Kidney (tissue), 14 donors: ENCODE measurements around the gene AGER. TPM values are rescaled to one million over a fixed set of nuclear protein-coding genes. Genes with fewer than 3 reads are reported as not detected.

Experiments used
- DNase-seq, 5 donors: peaks; one replicate each; pipeline ENCODE4 v3.0.0-alpha.2; 2013 to 2020
- FAIRE-seq: peaks from 2 replicates; lab custom pipeline; 2012; peaks lifted over from hg19 to GRCh38; lab: Jason Lieb, UNC
- H3K27ac ChIP-seq, 2 donors: one replicate each; pipeline ENCODE4 v1.7.0; 2013; ENCODE audit warnings: low read depth in 2 of 2, low read length in 2 of 2, inconsistent platforms in 1 of 2
- H3K27me3 ChIP-seq: one replicate; pipeline ENCODE4 v1.7.1; 2013; ENCODE audit warnings: low read length, inconsistent platforms; ENCODE audit not compliant: control insufficient read depth, insufficient read depth
- H3K36me3 ChIP-seq, 3 donors: one replicate each; pipeline versions ENCODE4 v1.7.0 to v1.7.1; 2013; ENCODE audit warnings: low read length in 3 of 3, control low read depth in 1 of 3, inconsistent platforms in 1 of 3; ENCODE audit not compliant: insufficient read depth in 3 of 3, control insufficient read depth in 2 of 3
- H3K4me1 ChIP-seq, 3 donors: one replicate each; pipeline versions ENCODE4 v1.7.0 to v1.7.1; 2013; ENCODE audit warnings: low read length in 3 of 3, inconsistent platforms in 1 of 3, low read depth in 1 of 3; ENCODE audit not compliant: control insufficient read depth in 2 of 3, insufficient read depth in 2 of 3
- H3K4me3 ChIP-seq, 3 donors: one replicate each; pipeline versions ENCODE4 v1.7.0 to v1.8.1; 2013; ENCODE audit warnings: low read length in 3 of 3, control low read depth in 1 of 3, inconsistent platforms in 1 of 3
- H3K9ac ChIP-seq, 3 donors: one replicate each; pipeline versions ENCODE4 v1.7.0 to v1.7.1; 2013; ENCODE audit warnings: low read length in 3 of 3, control low read depth in 1 of 3, inconsistent platforms in 1 of 3
- H3K9me3 ChIP-seq, 3 donors: one replicate each; pipeline versions ENCODE4 v1.7.0 to v1.7.1; 2013; ENCODE audit warnings: low read length in 3 of 3, control low read depth in 1 of 3, inconsistent platforms in 1 of 3; ENCODE audit not compliant: control insufficient read depth in 2 of 3, insufficient read depth in 1 of 3
- intact Hi-C: fragments of 100-400 bp; cut with DNase I; formaldehyde crosslinking; loops from one replicate; pipeline ENCODE4 v1.11.1; 2022
- microRNA-seq: library from miRNA; unstranded; fragments of <30 nt; microRNA quantifications from one replicate; pipeline ENCODE4 v1.2.0, GENCODE V29; 2020
- polyA plus RNA-seq: library from polyadenylated mRNA; stranded (reverse); fragments of 350-450 nt; fragmentation: Illumina TruSeq; extraction: RNeasy Lipid Tissue Mini Kit (QIAGEN cat#74804); gene quantifications from one replicate; pipeline ENCODE4 v1.2.3, GENCODE V29; 2014; ENCODE audit warnings: low read depth, low replicate concordance; ENCODE audit not compliant: insufficient read depth
- total RNA-seq: library from RNA; stranded (reverse); fragmentation: NEBNext Ultra II Directional; extraction: Animal tissue kit (Norgen Biotek cat#: 25700); gene quantifications from one replicate; pipeline ENCODE4 v1.2.1, GENCODE V29; 2021
- TF ChIP-seq, protein P1 (sequence below): IDR thresholded peaks from 3 replicates; pipeline ENCODE4 v1.5.1; 2012; ENCODE audit warnings: mild to moderate bottlenecking, moderate library complexity, borderline replicate concordance; ENCODE audit not compliant: insufficient read depth; ENCODE audit errors: extremely low read depth
- donor health status: control.
- donor health status: control.
- donor health status: control.
- donor health status: control.
- donor health status: control.
- donor health status: DM: yes; HTN: yes; CAD: no.
- donor health status: Normal renal cell carcinoma (clear cell type).

Gene AGER
- total and polyA plus RNA-seq, 2 donors from 2014 or later: 7.1 to 13.0 TPM

GRCh38 chr6:32131439-32131948, 52.6 kb downstream of the AGER start:
- TF ChIP-seq, protein P1, sequence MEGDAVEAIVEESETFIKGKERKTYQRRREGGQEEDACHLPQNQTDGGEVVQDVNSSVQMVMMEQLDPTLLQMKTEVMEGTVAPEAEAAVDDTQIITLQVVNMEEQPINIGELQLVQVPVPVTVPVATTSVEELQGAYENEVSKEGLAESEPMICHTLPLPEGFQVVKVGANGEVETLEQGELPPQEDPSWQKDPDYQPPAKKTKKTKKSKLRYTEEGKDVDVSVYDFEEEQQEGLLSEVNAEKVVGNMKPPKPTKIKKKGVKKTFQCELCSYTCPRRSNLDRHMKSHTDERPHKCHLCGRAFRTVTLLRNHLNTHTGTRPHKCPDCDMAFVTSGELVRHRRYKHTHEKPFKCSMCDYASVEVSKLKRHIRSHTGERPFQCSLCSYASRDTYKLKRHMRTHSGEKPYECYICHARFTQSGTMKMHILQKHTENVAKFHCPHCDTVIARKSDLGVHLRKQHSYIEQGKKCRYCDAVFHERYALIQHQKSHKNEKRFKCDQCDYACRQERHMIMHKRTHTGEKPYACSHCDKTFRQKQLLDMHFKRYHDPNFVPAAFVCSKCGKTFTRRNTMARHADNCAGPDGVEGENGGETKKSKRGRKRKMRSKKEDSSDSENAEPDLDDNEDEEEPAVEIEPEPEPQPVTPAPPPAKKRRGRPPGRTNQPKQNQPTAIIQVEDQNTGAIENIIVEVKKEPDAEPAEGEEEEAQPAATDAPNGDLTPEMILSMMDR: no peak
- Histone ChIP-seq H3K4me3 (no peak overlapping the region), H3K9ac (no peak overlapping the region), H3K27ac (no peak overlapping the region), H3K9me3 (no peaks in the 10 kb centered on the region), H3K4me1 (peaks cover 7 to 22% (median 12%) of the 10 kb centered on the region in 3 donors), H3K36me3 (no peaks in the 10 kb centered on the region), H3K27me3 (no peaks in the 10 kb centered on the region)
- DNase-seq (no peak), FAIRE-seq (no peak)
- intact Hi-C loops: no loop called here

Small RNA genes within 50 kb of the gene (microRNA-seq; reads per million reads assigned to microRNA genes)
- not detected for gene MIR6721
- not detected for gene MIR6833

Other genes starting within 250 kb of the AGER start
- 200 TPM for gene CFB, start 238.2 kb downstream of the AGER start, total RNA-seq
- 154 TPM for gene CFB, start 238.2 kb downstream of the AGER start, polyA plus RNA-seq
- gene NELFE, start 225.3 kb downstream of the AGER start, total RNA-seq: 62.0 TPM
- 83.0 TPM for gene NELFE, start 225.3 kb downstream of the AGER start, polyA plus RNA-seq
- gene SKIC2, start 225.1 kb downstream of the AGER start, total RNA-seq: 67.8 TPM
- 55.0 TPM for gene SKIC2, start 225.1 kb downstream of the AGER start, polyA plus RNA-seq
- 21.3 TPM for gene DXO, start 212.1 kb downstream of the AGER start, total RNA-seq
- 26.0 TPM for gene DXO, start 212.1 kb downstream of the AGER start, polyA plus RNA-seq
- 250 TPM for gene C4A, start 202.2 kb downstream of the AGER start, total RNA-seq
- gene C4A, start 202.2 kb downstream of the AGER start, polyA plus RNA-seq: 521 TPM
- 596 TPM for gene C4B, start 169.5 kb downstream of the AGER start, total RNA-seq
- 578 TPM for gene C4B, start 169.5 kb downstream of the AGER start, polyA plus RNA-seq
- 3.2 TPM for gene CYP21A2, start 145.8 kb downstream of the AGER start, total RNA-seq
- 8.2 TPM for gene CYP21A2, start 145.8 kb downstream of the AGER start, polyA plus RNA-seq
- 88.2 TPM for gene TNXB, start 74.9 kb downstream of the AGER start, total RNA-seq
- gene TNXB, start 74.9 kb downstream of the AGER start, polyA plus RNA-seq: 13.3 TPM
- 104 TPM for gene ATF6B, start 56.0 kb downstream of the AGER start, total RNA-seq
- 40.3 TPM for gene ATF6B, start 56.0 kb downstream of the AGER start, polyA plus RNA-seq
- gene FKBPL, start 54.0 kb downstream of the AGER start, total RNA-seq: 4.8 TPM
- gene FKBPL, start 54.0 kb downstream of the AGER start, polyA plus RNA-seq: 5.7 TPM
- 2.4 TPM for gene PRRT1, start 32.3 kb downstream of the AGER start, total RNA-seq
- gene PRRT1, start 32.3 kb downstream of the AGER start, polyA plus RNA-seq: 4.0 TPM
- 23.0 TPM for gene PPT2, start 30.1 kb downstream of the AGER start, total RNA-seq
- gene PPT2, start 30.1 kb downstream of the AGER start, polyA plus RNA-seq: 20.3 TPM
- gene EGFL8, start 19.7 kb downstream of the AGER start, total RNA-seq: 18.3 TPM
- gene EGFL8, start 19.7 kb downstream of the AGER start, polyA plus RNA-seq: 15.0 TPM
- 58.9 TPM for gene AGPAT1, start 8.2 kb downstream of the AGER start, total RNA-seq
- gene AGPAT1, start 8.2 kb downstream of the AGER start, polyA plus RNA-seq: 87.1 TPM
- gene RNF5, start 5.8 kb downstream of the AGER start, total RNA-seq: 74.1 TPM
- gene RNF5, start 5.8 kb downstream of the AGER start, polyA plus RNA-seq: 208 TPM
- gene PBX2, start 5.9 kb upstream of the AGER start, total RNA-seq: 87.3 TPM
- gene PBX2, start 5.9 kb upstream of the AGER start, polyA plus RNA-seq: 34.6 TPM
- 28.1 TPM for gene GPSM3, start 8.4 kb upstream of the AGER start, total RNA-seq
- gene GPSM3, start 8.4 kb upstream of the AGER start, polyA plus RNA-seq: 6.2 TPM
- 30.5 TPM for gene NOTCH4, start 39.8 kb upstream of the AGER start, total RNA-seq
- 22.5 TPM for gene NOTCH4, start 39.8 kb upstream of the AGER start, polyA plus RNA-seq
- gene TSBP1, start 187.7 kb upstream of the AGER start, total RNA-seq: not detected
- not detected for gene TSBP1, start 187.7 kb upstream of the AGER start, polyA plus RNA-seq
- gene BTNL2, start 222.9 kb upstream of the AGER start, total RNA-seq: not detected
- gene BTNL2, start 222.9 kb upstream of the AGER start, polyA plus RNA-seq: not detected